ENCODE measurements around the gene ZNF805.
"Not testable (repeated sequence)": the region's sequence is repeated elsewhere in the genome, so short reads cannot be mapped to it uniquely, and the experiment has no call there.

ZNF805 gene

GRCh38 chr19:57269515-57270250, 29.3 kb downstream of the ZNF805 start:
- DNase-seq (ENCODE audit: low read depth) = no peak

DNA sequence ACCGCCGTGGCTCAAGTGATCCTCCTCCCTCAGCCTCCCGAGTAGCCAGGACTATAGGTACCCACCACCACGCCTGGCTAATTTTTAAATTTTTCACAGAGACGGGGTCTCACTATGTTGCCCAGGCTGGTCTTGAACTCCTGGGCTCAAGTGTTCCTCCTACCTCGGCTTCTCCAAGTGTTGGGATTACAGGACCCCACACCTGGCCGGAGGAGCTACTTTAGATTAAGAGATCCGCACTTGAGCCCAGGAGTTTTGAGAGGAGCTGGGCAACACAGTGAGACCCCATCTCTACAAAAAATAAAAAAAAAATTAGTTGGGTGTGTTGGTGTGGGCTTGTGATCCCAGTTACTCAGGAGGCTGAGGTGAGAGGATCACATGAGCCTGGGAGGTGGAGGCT, 30.8 kb downstream of the ZNF805 start:
- no peak for DNase-seq (ENCODE audit: low read depth)

- DNase-seq (ENCODE audit: low read depth) = no peak
Measured at GRCh38 chr19:57273014-57273413, 32.6 kb downstream of the ZNF805 start.

DNA sequence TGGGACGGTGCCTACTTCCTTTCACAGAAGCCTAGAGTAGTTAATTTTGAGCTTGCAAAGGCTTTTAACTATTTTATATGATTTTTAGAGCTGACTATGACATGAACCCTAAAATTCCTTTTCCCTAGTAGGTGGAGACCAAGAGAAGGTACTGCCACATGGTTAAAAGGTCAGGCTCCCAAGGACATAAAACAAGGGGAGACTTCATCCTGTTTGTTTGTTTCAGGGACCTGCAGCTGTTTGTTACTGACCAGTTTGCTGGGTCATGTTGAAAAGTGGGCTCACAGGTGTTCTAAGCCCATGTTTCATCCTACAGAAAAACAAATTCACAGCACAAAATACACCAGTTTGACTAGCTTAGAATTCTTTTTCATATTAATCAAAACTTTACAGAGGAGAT, 36.0 kb downstream of the ZNF805 start:
- DNase-seq (ENCODE audit: low read depth) = no peak

GRCh38 chr19:57278481-57278880, 38.0 kb downstream of the ZNF805 start:
- not testable (repeated sequence) for DNase-seq (ENCODE audit: low read depth)

- peak; percentile 64 for DNase-seq (ENCODE audit: low read depth)
Measured at GRCh38 chr19:57279418-57280164, 39.2 kb downstream of the ZNF805 start.

DNA sequence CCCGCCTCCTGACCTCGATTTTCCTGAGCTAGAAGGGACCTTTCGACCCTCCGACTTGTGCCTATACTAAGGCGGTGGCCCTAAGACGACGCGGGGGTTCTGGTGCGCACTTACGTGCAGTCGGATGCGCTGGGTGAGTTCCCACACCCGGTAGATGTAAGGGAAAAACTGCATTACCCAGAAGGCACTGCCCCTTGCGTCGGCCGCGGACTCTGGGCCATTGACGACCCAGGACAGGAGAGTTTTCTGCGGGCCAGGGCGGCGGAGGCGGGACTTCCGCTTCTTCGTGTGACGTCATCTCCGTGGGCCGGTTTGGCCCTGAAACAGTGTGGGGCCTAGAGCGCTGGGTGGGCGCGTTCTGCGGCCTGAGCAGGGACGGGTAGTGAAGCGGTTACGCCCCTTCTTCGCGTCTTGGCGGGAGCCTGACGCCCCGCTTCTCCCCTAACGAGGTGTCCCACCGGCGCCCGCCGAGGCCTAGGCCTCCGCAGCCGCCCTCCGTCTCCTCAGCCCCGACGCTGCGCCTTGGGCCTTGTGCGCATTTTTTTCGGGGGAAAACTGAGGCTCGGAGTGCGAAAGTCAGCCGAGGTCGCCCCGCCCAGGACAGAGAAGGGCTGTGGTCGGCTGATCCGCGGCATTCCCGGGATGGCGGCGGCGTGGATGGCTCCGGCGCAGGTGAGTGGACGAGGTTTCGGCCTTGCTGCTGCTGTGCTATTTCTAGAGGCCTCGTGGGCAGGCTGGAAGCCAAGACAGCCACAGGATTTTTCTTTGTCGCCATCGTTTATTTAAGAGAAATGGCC, 39.9 kb downstream of the ZNF805 start, which contains the start of gene ZNF460:
TSS of gene ZNF460 (plus strand) at position 321 of the 797 bp plus-strand sequence. CDS start at position 643, 322 bp downstream.
- peak; percentile 95 for DNase-seq (ENCODE audit: low read depth)

DNA sequence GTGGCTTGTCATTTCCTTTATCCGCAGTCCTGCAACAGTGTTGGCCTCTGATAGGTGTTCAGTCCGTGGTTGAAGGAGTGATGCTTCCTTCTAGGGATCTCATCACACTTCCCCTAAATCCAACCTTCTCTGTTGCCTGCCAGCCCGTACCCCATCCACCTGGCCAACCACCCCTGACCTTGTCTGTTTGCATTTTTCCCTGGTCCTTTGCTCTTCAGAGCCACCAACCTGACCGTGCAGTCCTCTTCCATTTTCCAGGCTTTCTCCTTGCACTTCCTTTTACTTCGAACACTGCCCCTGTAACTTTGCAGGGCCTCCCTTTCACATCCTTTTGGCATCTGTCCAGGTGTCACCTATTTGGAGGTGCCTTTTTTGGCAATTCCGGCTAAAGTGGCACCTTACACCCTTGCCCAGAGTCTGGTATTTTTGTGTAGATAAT, 40.5 kb downstream of the ZNF805 start:
- no peak for DNase-seq (ENCODE audit: low read depth)

DNA sequence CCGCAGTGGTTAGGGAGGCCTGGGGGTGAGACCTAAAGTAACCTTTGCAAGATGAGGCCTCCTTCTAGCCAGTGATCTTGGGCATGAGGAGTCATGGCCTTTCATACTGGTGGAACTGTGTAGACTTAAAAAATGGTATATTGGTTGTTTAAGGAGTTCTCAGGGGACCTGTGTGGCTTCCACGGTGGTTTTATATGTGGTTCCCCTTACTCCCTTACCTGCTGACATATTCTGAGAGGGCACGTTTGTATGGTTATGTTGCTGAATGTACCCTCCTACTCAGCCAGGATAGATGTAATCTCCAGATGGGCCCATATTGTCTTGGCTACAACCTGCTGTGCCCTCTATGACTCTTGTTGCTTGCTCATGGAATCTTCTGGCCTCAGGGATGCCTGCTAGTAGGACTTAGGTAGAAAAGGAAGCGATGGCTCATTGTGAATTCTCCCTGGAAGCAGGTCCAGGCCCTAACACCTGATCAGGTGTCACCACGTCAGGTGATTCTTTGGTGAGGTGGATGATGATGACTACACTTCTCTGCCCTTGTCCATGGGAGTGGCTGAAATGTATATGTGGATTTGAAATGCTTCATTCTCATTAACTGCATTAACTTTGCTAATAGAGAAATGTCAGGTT, 41.7 kb downstream of the ZNF805 start:
- DNase-seq (ENCODE audit: low read depth) = no peak

DNA sequence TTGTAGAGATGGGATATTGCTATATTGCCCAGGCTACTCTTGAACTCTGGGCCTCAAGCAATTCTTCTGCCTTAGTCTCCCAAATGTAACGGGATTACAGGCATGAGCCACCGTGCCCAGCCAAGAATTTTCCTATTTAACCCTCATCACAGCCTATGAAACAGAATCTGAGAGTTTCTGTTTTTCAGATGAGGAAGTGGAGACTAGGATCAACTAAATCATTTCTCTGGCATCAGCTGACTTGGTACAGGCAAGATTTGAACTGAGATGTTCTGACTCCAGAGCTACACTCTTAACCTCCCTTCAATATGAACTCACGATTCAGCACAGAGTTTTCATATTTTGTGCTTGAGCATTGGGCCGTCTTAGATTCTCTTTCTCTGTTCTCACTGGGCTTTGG, 47.9 kb downstream of the ZNF805 start:
- no peak for DNase-seq (ENCODE audit: low read depth)

- no peak for DNase-seq (ENCODE audit: low read depth)
Measured at GRCh38 chr19:57290970-57291369, 50.5 kb downstream of the ZNF805 start.

- DNase-seq (ENCODE audit: low read depth) = no peak
Measured at GRCh38 chr19:57292547-57292946, 52.1 kb downstream of the ZNF805 start.

GRCh38 chr19:57293719-57294118, 53.3 kb downstream of the ZNF805 start:
- no peak for DNase-seq (ENCODE audit: low read depth)

DNA sequence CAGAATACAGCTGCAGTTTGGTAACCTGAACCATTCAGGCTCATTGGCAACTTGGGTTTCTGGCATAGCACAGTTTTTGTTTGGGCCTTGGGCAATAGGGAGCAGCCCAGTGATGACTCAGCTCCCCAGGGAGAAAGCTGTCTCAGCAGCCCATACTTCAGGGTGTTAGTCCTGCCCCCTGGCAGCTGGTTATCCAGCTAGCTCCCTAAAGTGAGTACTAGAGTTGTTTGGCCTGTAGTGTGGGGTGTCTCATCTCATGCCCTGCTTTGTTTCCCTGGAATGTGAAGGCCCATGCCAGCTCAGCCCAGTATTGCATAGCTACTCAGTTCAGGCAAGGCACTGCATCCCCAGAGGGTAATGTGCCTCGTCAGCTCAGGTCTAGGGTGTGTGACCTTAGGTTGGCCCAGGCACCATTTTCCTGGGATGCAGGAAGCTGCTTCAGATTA, 61.6 kb downstream of the ZNF805 start:
- no peak for DNase-seq (ENCODE audit: low read depth)

- no peak for DNase-seq (ENCODE audit: low read depth)
Measured at GRCh38 chr19:57302727-57303401, 62.4 kb downstream of the ZNF805 start.
